GM18858 (cell line): ENCODE data around the gene EHMT1.

Experiments used
- ATAC-seq: cut with Tn5 transposase; IDR thresholded peaks from one replicate; pipeline ENCODE4 v1.9.1; 2021; ENCODE audit not compliant: unreplicated experiment

The EHMT1 gene

DNA sequence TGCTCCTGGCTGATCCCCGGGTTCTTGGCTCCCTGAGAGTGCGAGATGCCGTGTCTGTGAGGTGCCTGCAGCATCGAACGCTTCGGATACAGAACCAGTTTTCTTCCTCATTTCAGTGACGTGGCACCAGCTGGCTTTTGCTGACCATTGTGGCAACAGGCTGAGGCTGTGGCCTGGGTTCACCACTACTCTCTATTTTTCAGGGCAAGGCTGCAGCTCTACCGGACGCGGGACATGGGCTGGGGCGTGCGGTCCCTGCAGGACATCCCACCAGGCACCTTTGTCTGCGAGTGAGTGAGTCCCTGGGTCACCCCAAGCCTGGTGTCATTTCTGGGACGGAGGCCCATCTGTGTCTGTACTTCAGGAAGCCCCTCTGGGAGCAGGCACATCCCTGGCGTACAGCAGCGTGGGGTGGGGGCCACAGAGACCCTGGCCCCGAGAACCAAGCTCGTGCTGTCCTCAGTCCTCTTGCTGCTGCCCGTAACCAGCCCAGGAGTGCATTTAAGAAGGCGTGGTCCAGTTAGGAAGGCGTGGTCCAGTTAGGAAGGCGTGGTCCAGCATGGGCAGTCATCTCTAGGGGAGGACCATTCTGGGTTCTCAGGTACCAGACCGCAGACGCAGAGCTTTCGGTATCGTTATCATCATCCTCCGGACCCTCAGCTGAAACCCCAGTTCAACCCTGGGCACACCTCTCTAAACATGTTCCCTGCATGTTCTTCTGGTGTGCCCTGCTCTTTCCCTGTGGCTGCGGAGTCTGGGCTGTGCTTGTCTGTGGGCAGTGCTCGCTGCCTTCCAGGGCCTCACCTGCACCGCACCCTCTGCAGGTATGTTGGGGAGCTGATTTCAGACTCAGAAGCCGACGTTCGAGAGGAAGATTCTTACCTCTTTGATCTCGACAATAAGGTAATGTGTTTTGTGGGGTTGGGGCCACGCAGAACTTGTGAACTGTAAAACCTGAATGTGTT is 198.7 kb downstream of the EHMT1 start:
- no peak for ATAC-seq

DNA sequence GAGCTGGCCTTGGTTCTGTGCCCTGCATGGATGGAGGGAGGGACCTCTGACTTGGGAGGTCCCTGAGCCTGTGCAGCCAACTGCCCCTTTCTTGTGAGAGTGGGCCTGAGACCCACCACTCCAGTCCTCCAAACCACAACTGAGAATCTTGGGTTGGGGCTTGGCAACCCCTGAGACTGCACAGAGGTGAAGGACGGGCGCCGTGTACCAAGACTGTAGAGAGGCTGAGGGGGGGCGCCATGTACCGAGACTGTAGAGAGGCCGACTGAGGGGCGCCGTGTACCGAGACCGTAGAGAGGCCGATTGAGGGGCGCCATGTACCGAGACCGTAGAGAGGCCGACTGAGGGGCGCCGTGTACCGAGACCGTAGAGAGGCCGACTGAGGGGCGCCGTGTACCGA is 199.5 kb downstream of the EHMT1 start:
- ATAC-seq = no peak

DNA sequence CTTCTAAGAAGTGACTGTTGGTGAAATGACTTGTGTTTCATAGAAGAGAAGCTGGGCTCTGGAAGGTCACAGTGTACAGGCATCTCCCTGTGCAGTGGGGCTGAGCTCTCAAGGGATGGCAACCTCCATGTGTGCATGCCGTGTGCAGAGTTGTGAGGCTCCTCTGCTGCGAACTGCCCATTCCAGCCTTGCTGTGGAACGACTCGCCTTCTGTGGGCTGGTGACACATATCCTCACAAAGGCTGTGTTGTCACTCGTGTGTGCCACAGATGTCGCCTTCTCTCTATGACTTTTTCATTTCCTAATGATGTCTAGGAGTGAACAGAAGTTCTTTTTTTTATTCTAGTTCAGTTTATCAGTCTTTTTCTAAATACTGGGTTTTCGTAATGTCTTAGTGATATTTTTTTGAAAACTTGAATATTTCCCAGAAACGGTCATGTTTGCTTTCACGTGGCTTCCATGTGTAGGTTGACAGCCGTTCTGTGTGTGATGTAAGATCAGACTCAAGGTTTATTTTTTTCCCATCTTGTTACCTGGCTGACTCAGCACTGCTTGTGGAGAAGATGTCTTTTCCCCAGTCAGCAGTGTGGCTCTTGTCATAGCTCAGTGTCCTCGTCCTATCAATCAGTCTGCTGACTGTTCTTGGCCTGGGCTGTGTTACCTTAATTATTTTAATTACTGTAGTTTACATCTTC is 201.5 kb downstream of the EHMT1 start:
- no peak for ATAC-seq

DNA sequence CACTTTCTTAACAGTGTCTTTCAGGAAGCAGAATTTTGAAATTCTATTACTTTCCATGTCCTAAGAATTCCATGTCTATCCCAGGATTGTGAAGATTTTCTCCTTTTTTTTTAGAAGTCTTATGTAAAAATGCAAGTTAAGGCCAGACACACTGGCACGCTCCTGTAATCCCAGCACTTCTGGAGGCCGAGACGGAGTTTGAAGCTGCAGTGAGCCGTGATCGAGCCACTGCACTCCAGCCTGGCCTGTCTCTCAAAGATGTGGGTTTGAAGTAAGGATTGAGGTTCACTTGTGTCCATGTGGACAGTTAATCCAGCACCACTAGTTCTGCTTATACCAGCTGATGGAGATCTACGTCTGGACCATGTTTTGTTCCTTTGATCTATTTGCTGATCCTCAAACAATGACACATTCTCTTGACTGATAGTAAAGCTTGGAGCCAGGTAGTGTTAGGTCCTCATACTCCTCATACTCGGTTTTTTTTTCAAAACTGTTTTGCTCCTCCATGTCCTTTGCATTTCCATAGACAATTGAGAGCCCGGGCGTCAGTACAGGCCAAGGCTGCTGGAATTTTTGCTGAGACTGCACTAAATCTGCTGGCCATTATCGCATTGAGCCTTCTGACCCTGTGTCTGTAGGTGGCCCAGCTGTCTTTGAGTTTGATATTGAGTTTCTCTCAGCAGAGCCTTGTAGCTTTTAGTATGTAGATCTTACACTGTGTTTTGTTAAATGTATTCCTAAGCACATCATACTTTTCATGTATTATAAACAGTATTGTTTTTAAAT is 205.4 kb downstream of the EHMT1 start:
- ATAC-seq = no peak

DNA sequence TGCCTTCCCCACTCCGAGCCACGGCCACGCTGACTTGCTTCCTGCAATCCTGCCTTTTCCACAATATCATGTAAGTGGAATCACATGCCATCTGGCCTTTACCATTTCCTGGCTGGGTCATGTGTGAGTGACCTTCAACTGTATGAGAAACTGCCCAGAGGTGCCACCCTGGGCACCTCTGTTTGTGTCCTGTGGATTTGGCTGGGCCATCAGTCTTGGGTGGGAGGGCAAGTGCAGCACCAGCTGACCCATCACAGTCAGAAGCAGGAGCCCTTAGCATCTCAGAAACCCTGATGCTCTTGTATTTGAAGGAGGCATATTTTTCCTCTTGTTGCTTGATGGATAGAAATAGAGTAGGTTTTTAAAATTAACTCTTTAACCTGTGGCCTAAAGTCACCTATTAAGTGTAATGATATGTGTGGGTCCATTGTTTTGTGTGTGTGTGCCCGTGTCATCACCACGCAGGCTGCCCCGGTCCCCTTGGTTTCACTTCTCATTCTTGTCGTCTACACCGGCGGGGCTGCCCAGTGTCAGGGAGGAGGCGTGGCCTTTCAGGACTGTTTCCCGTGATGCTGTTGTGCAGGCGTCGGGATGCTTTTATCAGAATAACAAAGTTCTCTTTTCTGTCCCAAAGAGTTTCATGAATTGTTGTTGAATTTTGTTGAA is 206.7 kb downstream of the EHMT1 start:
- ATAC-seq = no peak

DNA sequence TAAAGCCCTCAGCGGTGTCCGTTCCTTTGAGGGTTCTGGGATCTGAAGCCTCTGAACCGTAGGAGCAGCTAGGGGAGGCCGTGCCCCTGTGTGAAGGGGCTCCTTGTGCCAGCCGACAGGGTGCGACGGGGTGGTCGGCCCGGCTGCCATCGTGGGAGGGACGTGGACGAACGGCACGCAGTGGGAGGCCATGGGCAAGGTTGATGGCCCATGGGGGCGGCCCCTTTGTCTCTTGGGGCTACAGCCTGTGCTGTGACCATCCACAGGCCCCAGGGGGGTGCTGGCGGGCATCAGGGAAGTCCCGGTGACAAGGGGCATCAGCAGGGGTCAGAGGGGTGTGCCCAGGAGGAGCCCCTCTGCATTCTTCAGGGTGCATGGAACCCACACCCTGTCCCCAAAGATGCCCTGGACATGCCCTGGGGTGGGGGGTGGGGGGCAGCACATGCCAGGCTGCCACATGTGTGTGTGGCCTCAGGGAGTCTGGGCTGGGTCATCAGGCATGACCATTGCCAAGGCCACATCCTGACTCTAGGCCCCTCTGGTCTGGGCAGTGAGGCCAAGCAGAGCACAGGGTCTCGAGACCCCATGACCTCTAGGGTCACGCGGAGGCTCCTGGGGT is 209.2 kb downstream of the EHMT1 start:
- no peak for ATAC-seq

DNA sequence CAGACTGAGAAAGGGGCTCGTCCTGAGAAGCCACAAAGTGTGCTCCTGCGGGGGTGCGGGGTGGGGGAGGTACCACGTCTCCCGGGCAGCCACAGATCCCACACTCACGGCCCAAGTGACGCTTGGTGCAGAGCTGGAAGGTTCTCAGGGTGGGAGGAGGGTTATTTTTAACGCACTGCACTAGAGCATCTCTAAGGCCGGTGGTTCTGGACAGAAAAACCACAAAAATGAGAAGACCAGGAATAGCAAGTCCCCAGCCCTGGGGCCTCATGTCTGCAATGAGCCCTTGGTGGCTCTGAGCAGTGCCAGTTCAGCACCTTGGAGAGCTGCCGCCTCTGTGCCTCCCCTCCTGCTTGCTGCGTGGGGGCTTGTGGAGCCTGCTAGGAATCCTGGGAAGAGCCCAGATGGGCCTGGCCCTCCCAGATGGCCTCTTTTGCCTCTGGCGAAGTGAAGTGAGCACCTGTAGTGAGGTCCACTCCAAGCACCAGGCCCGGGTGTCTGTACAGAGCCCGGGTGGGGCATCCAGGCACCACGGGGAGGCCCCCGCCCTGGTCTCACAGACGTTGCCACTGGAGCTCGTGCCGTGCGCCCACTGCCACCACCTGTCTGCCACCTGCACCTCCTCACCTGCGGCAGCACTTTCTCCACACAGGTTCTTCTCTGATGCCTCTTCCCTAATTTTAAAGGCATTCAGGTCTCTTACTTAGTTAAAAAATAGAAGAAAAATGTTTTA is 209.9 kb downstream of the EHMT1 start:
- ATAC-seq = no peak

DNA sequence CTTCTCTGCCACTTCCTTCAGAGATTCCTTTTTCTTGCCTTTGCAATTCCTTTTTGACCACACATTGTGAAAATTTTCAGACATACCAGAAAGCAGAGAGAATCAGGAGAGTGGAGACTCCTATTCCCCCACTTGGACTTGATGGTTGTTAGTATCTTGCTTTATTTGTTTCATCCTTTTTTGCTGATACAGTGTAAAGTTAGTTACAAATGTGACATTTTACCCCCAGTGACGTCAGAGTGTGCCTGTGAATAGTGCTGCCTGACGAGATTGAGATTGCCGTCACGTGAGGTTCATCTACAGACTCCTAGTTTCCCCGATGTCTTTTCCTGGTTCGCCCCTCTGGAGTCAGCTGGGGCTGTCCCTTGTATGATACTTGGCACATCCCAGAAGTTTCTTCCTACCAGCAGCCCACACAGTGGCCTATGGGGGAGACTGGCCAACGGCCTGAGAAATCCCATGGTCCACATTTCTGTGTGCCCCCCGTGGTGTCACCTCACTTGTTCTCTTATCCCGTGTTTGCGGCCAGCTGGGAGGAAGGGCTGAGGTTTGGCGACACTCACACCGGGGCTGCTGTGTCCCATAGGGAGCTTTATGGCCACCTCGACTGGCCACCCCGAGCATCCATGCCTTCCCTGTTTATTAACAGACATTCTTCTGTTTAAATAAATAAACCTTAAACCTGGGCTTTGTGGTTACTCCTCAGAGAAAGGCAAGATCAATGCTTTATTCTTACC is 210.6 kb downstream of the EHMT1 start:
- ATAC-seq = no peak

DNA sequence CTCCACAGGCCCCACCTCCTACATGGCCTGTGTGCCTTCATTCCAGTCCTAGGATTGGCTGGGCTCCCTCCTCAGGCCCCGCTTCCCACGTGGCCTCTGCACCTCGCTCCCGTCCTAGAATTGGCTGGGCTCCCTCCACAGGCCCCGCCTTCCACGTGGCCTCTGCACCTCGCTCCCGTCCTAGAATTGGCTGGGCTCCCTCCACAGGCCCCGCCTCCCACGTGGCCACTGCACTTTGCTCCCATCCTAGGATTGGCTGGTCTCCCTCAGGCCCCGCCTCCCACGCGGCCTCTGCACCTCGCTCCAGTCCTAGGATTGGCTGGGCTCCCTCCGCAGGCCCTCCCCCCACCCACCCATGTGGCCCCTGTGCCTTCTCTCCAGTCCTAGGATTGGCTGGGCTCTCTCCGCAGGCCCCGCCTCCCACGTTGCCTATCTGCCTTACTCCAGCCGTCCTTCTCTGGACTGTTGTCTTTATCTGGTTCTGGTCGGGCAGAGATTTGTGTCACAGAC is 213.4 kb downstream of the EHMT1 start:
- ATAC-seq = no peak

DNA sequence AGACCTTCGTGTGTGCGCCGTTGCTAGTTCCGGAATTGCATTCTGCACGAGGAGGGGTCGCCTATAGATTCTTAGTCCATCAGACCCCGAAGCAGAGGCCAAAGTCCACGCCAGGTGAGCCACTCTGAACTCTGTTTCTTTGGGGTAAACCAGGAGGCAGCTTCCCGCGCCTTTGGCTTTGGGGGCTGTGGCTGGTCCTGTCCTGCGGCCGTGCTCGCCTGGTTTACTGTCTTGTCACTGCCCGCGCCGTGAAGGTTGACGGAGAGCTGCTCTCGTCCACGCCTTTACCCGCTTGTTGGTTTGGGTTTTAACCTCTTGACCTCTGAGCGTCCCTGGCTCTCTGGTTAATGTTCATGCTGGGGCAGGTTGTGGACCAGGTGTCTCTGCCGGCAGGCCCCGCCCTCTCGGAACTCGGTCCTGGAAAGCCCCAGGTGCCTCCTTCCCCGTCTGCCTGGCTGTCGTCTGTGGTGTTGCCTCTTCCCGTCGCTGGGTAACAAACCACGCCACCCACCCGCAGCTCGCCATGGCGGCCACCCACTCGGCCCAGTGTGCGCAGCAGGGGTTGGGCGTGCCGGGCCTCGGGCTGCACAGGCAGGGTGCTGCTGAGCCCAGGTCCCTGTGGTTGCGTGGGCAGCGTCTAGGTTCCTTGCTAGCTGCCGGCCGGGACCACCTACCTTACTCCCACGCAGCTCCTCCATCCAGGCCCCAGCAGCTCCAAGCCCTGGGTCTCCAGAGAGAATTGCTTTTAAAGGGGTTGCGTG is 214.2 kb downstream of the EHMT1 start:
- no peak for ATAC-seq

DNA sequence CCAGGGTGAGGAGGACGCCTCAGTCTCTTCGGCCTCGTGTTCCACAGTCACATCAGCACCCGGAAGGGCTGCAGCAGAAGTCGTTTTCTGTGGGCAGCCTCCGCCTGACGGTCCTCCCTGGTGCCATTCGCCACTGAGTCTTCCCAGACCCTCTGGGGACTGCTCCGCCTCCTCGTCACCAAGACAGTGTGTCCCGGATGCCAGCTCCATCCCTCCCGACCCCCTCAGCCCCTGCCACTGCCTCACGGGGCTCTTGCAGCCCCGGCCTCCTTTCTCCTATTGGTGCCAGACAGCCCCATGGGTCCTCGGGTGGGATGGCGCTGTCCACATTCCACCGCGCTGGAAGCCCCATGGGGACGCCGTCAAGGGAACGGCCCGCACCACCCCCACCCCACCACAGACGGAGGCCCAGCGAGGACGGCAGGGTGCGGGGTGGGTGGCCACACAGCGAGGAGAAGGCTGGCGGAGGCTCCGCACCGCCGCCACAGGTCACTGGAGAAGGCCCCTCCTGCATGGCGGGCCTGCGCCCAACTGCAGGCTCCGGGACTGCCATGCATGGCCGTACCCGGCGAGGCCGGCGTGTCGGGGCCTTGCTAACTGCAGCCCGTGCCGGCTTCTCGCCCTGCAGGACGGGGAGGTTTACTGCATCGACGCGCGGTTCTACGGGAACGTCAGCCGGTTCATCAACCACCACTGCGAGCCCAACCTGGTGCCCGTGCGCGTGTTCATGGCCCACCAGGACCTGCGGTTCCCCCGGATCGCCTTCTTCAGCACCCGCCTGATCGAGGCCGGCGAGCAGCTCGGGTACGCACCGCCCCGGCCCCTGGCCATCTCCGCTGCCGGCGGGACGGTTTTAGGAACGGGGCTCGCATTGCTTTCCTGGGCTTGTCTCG is 215.2 kb downstream of the EHMT1 start:
- ATAC-seq = no peak

DNA sequence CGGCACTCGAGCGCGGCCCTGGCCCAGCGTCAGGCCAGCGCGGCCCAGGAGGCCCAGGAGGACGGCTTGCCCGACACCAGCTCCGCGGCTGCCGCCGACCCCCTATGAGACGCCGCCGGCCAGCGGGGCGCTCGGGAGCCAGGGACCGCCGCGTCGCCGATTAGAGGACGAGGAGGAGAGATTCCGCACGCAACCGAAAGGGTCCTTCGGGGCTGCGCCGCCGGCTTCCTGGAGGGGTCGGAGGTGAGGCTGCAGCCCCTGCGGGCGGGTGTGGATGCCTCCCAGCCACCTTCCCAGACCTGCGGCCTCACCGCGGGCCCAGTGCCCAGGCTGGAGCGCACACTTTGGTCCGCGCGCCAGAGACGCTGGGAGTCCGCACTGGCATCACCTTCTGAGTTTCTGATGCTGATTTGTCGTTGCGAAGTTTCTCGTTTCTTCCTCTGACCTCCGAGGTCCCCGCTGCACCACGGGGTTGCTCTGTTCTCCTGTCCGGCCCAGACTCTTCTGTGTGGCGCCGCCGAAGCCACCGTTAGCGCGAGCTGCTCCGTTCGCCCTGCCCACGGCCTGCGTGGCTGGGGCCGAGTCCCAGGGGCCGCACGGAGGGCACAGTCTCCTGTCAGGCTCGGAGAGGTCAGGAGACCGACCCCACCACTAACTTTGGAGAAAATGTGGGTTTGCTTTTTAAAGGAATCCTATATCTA is 216.2 kb downstream of the EHMT1 start:
- ATAC-seq = no peak

DNA sequence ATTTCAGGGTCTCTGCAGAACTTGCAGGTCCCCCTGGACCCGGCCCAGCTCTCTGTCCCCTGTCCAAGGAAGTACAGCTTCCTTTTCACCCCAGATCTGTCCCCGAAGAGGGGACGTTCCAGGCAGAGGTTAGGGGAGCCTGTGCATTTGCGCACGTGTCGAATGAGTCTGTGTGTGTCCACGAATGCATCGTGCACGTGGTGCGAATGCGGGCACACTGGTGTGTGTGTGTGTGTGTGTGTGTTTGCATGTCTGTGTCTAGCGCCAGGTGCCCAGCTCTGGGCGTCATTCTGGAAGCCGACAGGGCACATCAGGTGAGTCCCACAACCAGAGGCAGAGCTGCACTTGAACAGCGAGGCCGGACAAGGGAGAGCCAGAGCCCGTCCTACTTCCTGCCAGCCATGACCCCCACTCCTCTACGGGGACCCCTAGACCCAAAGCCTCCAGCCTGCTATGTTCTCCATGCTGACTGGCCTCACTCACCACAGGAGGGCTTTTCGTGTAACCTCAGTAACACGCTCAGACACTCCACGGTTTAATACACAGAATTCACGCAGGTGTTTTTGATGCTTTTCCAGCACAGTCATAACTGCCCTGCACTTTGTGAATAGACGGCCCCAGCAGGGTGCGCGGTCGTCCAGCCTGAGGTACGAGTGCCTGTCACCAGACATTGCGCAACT is 217.5 kb downstream of the EHMT1 start:
- ATAC-seq = no peak

DNA sequence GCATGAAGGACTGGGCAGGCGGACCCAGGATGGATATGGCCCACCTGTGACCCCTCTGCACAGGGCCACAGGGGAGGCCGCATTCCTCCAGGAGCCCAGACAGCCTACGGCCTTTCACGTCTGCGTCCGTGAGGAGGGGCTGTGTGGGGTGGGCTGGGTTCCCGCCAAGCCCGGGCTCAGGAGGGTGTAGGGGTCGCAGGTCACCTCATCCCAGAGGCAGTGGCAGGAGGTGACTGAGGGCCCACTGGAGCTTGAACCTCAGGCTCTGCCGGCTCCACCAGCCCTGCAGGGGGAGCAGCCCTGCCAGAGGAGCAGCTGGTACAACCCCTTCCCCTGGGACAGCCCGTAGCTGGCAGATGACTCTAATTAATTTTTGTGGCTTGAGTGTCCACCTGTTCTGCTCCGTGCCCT is 218.0 kb downstream of the EHMT1 start:
- ATAC-seq = no peak

DNA sequence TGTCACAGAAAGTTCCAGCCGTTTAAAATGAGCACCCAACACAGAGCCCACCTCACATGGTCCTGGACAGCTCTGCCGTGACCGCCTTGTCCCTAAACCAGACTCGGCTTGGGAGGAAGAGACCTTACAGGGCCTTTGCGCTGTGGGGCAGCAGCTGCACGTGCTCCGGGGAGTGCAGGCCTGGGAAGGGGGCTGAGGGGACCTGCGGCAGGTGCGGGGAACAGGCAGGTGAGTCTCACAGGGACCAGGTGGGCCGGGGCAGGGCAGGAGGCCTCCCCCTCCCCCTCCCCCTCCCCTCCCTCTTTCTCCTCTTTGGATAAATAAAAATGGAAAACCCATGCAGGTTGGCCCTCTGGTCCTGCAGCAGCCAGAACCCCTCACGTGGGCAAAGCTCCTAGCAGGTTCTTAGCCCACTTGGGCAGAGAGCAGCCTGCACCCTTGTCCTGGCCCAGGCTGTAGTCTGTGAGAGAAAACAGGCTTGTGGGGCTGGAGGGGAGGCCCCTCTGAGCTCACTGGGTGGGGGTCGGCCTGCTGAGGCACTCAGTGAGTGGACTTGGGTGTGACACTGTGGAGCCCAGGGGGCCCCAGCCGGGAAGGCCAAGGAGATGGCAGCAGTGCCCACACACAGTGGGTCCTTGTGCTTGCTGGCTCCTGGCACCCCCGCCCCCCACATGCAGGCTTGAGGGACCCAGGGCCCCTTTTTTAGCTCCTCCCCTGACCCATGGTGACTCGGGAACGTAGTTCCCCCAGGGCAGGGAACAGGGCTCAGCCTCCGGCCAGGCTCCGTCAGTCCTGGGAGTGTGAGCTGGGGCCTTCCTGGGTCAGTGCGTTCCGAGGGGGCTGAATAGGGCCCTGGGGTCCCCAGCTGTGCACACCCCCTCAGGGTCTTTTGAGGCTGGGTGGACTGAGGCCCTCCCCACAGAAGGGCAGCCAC is 218.8 kb downstream of the EHMT1 start:
- ATAC-seq = no peak
